Hepatocyte (in vitro differentiated cells): ENCODE data around the gene NR5A1.

Experiments
- EZH2 ChIP-seq: fragments of 200-600 bp; sonication (generic); IDR thresholded peaks from 2 replicates; pipeline ENCODE4 v1.6.1; 2016; ENCODE audit warnings: antibody characterized with exemption, mild to moderate bottlenecking, borderline replicate concordance
- EZH2phosphoT487 ChIP-seq: fragments of 200-600 bp; sonication (generic); IDR thresholded peaks from one replicate; pipeline ENCODE4 v1.6.1; 2018; ENCODE audit warnings: antibody characterized with exemption, mild to moderate bottlenecking, low read depth, moderate library complexity; ENCODE audit not compliant: unreplicated experiment, severe bottlenecking
- TF ChIP-seq, protein P1 (sequence below): fragments of 200-600 bp; sonication (generic); IDR thresholded peaks from 2 replicates; pipeline ENCODE4 v1.5.1; 2016; ENCODE audit warnings: antibody characterized with exemption, mild to moderate bottlenecking; ENCODE audit not compliant: poor library complexity

DNA sequence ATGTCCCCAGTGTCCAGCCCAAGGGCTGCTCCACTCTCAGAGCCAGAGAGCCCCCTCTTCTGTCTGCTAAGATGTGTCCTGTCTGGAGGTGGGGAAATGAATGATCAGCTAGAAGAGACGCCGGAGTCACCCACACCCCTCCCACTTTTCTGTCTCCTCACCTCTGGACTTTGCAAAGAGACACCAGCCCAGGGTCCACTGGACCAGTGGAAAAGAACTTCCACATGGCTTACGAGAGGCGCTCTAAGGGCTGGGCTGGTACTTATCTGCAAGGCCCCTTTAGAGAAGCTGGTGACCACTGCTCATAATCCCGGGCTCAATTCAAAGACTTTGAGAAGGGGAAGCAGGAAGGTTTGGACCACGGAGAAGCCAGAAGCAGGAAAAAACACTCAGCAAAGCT is 9.2 kb downstream of the NR5A1 start:
- TF ChIP-seq, protein P1, sequence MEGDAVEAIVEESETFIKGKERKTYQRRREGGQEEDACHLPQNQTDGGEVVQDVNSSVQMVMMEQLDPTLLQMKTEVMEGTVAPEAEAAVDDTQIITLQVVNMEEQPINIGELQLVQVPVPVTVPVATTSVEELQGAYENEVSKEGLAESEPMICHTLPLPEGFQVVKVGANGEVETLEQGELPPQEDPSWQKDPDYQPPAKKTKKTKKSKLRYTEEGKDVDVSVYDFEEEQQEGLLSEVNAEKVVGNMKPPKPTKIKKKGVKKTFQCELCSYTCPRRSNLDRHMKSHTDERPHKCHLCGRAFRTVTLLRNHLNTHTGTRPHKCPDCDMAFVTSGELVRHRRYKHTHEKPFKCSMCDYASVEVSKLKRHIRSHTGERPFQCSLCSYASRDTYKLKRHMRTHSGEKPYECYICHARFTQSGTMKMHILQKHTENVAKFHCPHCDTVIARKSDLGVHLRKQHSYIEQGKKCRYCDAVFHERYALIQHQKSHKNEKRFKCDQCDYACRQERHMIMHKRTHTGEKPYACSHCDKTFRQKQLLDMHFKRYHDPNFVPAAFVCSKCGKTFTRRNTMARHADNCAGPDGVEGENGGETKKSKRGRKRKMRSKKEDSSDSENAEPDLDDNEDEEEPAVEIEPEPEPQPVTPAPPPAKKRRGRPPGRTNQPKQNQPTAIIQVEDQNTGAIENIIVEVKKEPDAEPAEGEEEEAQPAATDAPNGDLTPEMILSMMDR, result no peak
- no peak for TF ChIP-seq EZH2phosphoT487
- TF ChIP-seq EZH2, result no peak
